ENCODE data around the gene ANXA10.
"Not testable (repeated sequence)": the region's sequence is repeated elsewhere in the genome, so short reads cannot be mapped to it uniquely, and the experiment has no call there.

Gene ANXA10

DNA sequence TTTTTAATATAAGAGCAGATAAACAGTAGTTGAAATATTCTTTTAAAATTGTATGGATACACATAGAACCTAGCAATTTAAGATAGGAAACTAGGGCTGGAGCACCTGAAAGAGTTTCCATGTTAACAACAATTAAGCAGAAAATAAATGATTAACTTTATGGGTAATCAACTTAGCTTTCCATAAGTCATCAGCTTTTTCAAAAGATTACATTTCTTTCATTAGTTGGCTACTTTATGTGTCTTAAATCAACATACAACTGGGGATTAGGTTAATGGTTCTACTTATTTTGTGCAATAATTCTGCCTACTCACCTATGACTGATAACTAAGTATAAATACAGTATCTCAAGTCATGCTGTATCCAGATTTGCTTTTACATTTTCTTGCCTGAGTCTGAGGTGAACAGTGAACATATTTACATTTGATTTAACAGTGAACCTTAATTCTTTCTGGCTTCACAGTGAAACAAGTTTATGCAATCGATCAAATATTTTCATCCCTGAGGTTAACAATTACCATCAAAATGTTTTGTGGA is at the start of gene ANXA10:
ANXA10 (plus strand) TSS at position 362 of the 537 bp plus-strand sequence; CDS start at position 526, 164 bp downstream.
- no peak for DNase-seq

DNA sequence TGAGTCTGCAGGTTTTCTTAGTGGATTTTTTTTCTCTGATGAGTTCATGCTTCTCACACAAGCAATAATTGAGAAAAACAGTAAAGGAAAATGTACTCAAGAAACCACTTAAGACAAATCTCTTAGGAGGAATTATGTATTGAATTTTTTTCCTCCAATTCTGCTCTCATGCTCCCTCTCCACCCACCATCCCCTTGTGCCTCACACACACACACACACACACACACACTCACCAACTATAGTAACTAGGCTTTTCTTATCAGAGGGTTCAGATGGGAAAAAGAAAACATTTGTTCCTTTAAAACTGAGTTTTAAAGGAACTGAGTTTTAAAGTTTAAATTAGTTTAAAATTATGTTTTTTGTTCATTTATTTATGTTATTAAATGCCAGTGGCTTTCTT is 47.0 kb upstream of the ANXA10 start:
- no peak for DNase-seq

- DNase-seq, result no peak
These were observed 42.3 kb upstream of the ANXA10 start for GRCh38 chr4:168050002-168050401.

- no peak for DNase-seq
These were observed 40.8 kb upstream of the ANXA10 start for GRCh38 chr4:168051526-168051925.

- no peak for DNase-seq
These were observed 34.9 kb upstream of the ANXA10 start for GRCh38 chr4:168057412-168057811.

DNA sequence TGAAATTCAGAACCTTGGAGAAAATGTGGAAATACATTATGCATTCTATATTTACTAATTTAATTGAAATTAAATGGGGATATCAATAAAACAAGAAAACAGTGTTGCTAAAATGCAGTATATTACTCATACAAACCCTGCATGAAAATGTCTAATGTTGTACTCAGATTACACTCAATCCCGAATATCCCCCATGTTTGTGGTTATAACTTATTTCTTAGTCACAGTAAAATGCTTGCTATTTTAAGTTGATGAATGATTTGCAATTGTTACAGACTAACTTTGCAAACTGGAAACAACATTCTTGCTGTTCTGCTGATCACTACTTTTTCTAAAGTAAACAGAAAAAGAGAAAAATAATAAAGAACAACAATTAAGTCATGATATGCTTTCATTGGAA is 33.1 kb upstream of the ANXA10 start:
- DNase-seq, result no peak

GRCh38 chr4:168063031-168063430 is 29.3 kb upstream of the ANXA10 start:
- DNase-seq, result no peak

DNA sequence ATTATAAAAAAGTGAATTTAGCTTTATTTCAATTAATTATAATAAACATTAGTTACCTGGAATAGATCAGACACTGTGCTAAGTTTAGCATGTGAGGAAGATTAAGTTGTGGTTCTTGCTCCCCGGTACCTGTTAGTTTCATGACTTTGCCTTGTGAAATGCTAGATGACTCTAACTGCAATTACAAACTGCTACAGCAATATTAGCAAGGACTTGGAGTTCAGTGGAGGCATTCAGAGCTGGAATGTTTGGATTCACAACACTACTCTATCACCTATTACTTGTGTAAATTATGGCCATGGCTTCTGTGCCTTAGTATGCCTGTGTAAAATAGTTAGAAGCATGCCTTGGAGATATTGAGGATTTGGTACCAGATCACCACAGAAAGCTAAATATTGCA is 21.4 kb upstream of the ANXA10 start:
- no peak for DNase-seq

DNA sequence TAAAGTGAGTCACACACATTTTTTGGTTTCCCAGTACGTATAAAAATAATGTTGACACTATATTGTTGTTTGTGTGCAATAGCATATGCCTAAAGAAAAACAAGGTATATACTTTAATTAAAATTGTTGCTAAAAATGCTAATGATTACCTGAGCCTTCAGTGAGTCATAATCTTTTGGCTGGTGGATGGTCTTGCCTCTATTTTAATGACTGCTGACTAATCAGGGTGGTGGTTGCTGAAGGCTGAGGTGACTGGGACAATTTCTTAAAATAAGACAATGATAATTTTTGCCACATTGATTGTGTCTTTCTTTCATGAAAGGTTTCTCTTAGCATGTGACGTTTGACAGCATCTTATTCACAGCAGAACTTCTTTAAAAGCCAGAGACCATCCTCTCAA is 21.0 kb upstream of the ANXA10 start:
- no peak for DNase-seq

DNA sequence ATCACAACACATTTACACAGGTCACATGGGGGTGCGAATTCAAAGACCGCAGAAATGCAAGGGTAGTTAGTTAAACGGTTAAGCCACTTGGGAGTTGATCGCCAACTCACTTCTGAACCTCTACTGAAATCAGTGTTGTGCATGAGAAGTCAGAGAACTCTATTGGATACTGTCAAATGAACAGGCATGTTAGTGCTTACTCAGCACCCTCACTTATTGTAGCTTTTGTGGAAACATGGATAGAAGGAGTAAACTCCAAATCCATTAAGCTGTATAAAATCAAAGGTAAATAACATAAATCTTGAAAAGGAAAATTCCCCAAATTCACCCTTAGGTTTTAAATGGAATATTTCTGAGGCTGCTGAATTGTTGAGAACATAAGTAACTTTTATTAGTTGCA is 17.5 kb upstream of the ANXA10 start:
- DNase-seq, result no peak

GRCh38 chr4:168076989-168077725 is 15.2 kb upstream of the ANXA10 start:
- DNase-seq, result peak; percentile 18

DNA sequence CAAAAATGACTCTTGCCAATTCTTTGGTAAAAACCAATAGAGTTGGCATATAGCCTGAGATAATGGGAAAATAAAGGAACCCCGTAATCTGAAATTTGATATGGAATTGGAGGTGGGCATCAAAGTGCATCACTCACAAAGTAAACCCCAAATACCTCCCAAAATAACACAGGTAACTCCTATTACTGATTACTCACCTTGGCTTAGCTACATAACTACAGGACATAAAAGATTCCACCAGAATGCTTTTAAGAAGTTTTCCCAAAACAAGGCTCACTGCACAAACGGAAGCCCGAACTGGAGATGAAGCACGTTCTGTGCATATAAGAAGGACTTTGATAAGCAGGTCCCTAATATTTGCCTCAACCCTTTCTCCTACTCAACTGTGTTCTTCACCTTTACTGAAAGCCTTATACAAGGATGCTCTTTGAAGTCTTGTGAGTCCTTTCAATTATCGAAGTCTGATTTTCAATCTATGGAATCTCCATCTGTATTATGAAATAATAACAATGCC is 14.6 kb upstream of the ANXA10 start:
- DNase-seq, result no peak

DNA sequence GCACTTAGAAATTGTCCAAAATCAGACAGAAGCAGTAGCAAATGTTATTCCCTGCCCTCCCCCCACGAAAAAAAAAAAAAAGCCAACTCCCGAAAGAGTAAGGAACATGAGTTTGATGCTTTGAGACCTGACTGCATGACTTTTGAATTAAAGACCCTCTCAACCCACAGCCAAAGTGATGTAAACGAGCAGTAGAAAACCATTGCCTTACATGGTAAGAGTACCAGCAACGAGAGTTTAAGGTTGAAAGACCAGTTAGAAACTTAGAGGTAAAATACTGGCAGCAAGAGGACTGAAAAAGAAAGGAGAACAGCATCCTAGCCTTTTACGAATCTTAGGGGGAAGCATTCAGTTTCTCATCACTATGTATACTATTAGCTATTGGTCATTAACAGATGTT is 10.0 kb upstream of the ANXA10 start:
- no peak for DNase-seq

DNA sequence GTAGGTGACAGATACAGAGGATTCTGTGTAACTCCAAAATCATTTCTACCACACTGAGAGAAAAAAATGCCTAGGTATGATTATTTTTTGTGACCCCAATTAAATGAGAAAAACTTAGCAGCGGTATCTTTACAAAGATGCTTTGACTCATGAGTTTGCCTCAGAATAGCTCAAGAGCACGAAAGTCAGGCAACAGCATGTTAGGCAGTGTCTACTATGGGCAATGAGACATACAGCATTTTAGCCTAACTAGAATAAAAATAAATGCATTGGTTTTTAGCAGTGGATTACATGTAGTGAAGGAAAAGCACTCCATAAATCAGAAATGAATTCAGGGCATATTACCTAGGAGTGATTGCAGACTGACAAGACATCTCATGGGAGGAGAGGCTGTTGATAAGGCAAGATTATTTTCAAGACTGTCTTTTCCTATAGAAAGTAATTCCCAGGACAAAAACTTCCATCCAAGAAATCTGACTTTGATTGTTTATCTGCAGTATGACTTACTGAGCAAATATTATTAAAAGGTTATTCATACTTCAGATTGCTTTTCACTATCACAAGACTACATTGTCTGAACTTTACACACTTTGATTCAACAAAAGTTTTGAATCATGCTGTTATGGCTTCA is 3.6 kb downstream of the ANXA10 start:
- peak; percentile 54 for DNase-seq

DNA sequence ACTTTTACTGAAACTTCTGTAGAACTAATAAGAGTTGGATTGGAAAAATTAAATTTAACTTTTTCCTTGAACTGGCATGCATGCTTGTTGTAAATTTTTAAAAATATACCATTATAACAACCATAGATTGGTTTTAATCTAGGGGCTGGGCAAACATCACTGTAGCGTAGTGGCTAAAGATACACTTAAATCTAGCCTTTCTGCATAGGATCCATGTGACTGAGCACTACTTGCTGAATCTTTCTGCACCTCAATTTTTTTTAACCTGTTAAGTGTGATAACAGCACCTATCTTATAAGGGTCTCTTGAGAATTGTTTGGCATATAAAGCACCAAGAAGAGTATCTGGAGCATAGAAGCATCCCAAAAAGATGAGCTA is 4.1 kb downstream of the ANXA10 start:
- DNase-seq, result no peak

- DNase-seq, result no peak
These were observed 4.8 kb downstream of the ANXA10 start for GRCh38 chr4:168097161-168097560.

DNA sequence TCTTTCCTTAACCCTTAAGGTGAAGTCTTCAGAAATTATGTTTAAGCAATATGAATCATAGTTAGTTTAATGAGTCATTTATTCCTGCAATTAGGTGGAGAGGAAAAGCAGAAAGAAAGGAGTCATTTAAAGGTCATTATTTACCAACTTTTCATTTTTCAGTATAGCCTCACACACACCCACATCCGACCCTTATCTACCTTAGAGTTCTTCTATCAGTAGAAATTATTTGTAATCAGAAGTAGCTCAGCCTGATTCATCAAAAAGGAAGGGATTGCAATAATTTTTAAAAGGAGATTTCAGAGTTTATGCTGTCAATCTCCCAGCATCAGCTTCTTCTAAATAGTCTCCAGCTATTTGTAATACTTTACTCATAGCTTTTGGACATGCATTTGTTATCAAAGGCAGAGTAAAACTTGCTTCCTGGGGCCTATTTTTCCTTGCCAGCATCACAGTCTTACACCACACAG is 5.9 kb downstream of the ANXA10 start:
- peak; percentile 83 for DNase-seq

GRCh38 chr4:168099195-168099594 is 6.9 kb downstream of the ANXA10 start:
- DNase-seq, result no peak

DNA sequence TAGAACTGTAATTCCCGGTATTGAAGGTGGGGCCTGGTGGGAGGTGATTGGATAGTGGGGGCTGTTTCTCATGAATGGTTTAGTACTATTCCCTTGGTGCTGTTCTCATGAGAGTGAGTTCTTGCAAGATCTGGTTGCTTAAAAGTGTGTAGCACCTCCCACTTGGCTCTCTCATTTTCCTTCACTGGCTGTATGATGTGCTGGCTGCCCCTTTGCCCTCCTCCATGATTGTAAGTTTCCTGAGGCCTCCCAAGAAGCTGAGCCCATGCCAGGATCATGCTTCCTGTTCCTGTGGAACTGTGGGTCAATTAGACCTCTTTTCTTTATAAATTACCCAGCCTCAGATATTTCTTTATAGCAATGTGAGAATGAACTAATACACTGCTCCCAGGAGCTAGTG is 8.7 kb downstream of the ANXA10 start:
- no peak for DNase-seq

GRCh38 chr4:168102403-168102802 is 10.1 kb downstream of the ANXA10 start:
- no peak for DNase-seq

GRCh38 chr4:168109527-168109926 is 17.2 kb downstream of the ANXA10 start:
- no peak for DNase-seq

DNA sequence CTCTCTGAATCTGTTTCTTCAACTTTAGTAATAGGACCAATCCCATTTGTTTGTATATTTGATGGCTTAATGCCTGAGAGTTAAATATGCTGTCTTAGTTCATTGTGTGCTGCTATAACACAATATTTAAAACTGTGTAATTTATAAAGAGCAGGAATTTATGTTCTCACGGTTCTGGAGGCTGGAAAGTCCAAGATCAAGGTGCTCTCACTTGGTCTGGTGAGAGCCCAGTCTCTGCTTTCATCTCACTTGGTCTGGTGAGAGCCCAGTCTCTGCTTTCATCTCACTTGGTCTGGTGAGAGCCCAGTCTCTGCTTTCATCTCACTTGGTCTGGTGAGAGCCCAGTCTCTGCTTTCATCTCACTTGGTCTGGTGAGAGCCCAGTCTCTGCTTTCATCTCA is 20.7 kb downstream of the ANXA10 start:
- DNase-seq, result not testable (repeated sequence)

DNA sequence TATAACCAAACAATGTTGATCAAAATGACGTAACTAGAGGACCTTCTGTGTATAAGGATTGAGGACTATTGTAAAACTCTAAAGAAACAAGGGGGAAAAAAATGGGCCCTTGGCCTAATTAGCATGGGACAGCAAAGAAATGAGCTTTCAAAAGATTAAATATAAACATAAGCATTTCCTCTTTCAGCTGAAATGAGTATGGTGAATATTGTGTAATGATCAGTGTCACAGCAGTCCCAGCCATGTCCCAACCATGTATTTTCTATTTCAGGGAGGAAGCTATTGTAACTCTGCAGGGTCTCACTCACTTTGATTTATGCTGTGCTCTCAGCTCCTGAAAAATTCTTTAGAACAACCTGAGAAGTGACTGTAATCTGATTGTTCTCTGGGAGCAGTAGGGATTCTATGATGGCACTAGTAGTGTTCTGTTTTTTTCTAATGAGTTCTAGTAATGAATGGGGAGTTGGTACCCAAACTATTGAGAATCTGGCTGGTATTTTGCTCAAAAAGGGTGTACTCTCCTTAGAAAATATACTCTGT is 25.8 kb downstream of the ANXA10 start:
- no peak for DNase-seq

- peak; percentile 33 for DNase-seq
These were observed 26.8 kb downstream of the ANXA10 start for GRCh38 chr4:168119100-168119499.

Measured in NCI-H226 (cell line).